ENCODE results near the gene SELENOF.
"Not testable (repeated sequence)": the region's sequence is repeated elsewhere in the genome, so short reads cannot be mapped to it uniquely, and the experiment has no call there.

Gene SELENOF

GRCh38 chr1:86912281-86912900 lies 1.5 kb downstream of the SELENOF start:
- no peak for TF ChIP-seq CTCF (conservative IDR thresholded peaks at IDR 0.05; ENCODE audit: low read depth, low read length)
- DNase-seq (ENCODE audit: low read depth): peak; percentile 19
- H3K4me3 ChIP-seq (ENCODE audit: low read depth, low read length): peak overlapping the region; percentile 100

- no peak overlapping the region for H3K4me3 ChIP-seq (ENCODE audit: low read depth, low read length)
- TF ChIP-seq CTCF (conservative IDR thresholded peaks at IDR 0.05; ENCODE audit: low read depth, low read length): no peak
- peak; percentile 66 for DNase-seq (ENCODE audit: low read depth)
Measured at GRCh38 chr1:86906419-86906818, 7.5 kb downstream of the SELENOF start.

- no peak for DNase-seq (ENCODE audit: low read depth)
- no peak overlapping the region for H3K4me3 ChIP-seq (ENCODE audit: low read depth, low read length)
- no peak for TF ChIP-seq CTCF (conservative IDR thresholded peaks at IDR 0.05; ENCODE audit: low read depth, low read length)
Measured at GRCh38 chr1:86905875-86906274, 8.1 kb downstream of the SELENOF start.

GRCh38 chr1:86899401-86899800 lies 14.5 kb downstream of the SELENOF start:
- H3K4me3 ChIP-seq (ENCODE audit: low read depth, low read length); DNase-seq (ENCODE audit: low read depth): not testable (repeated sequence)

- H3K4me3 ChIP-seq (ENCODE audit: low read depth, low read length): no peak overlapping the region
- no peak for TF ChIP-seq CTCF (conservative IDR thresholded peaks at IDR 0.05; ENCODE audit: low read depth, low read length)
- DNase-seq (ENCODE audit: low read depth): no peak
Measured at GRCh38 chr1:86888327-86888726, 25.6 kb downstream of the SELENOF start.

- no peak overlapping the region for H3K4me3 ChIP-seq (ENCODE audit: low read depth, low read length)
- TF ChIP-seq CTCF (conservative IDR thresholded peaks at IDR 0.05; ENCODE audit: low read depth, low read length): no peak
- DNase-seq (ENCODE audit: low read depth): no peak
Measured at GRCh38 chr1:86887479-86888162, 26.3 kb downstream of the SELENOF start.

GRCh38 chr1:86875722-86876121 lies 38.2 kb downstream of the SELENOF start:
- H3K4me3 ChIP-seq (ENCODE audit: low read depth, low read length): no peak overlapping the region
- TF ChIP-seq CTCF (conservative IDR thresholded peaks at IDR 0.05; ENCODE audit: low read depth, low read length): no peak
- no peak for DNase-seq (ENCODE audit: low read depth)

All from choroid plexus epithelial cell (primary cell).